Astrocyte (in vitro differentiated cells and primary cell): ENCODE results near the gene NCK2. TPM values are rescaled to one million over a fixed set of nuclear protein-coding genes. Genes with fewer than 3 reads are reported as not detected.

Source experiments
- DNase-seq: peaks from one replicate; pipeline ENCODE4 v3.0.0-alpha.2; 2010; ENCODE audit warnings: low read depth
- FAIRE-seq: peaks from 2 replicates; lab custom pipeline; 2011; peaks lifted over from hg19 to GRCh38; lab: Jason Lieb, UNC
- H2AFZ ChIP-seq: 2 replicates; pipeline ENCODE4 v1.6.0; 2012; ENCODE audit warnings: low read depth, low read length, inconsistent platforms
- H3K27ac ChIP-seq: 2 replicates; pipeline ENCODE4 v1.5.1; 2011; ENCODE audit warnings: low read depth, low read length, inconsistent platforms
- H3K27me3 ChIP-seq: 2 replicates; pipeline ENCODE4 v1.6.0; 2011; ENCODE audit warnings: low read length, inconsistent platforms; ENCODE audit not compliant: insufficient read depth
- H3K36me3 ChIP-seq: 2 replicates; pipeline ENCODE4 v1.5.1; 2011; ENCODE audit warnings: low read length, inconsistent platforms; ENCODE audit not compliant: insufficient read depth
- H3K4me1 ChIP-seq: 2 replicates; pipeline ENCODE4 v1.5.1; 2011; ENCODE audit warnings: low read length, inconsistent platforms; ENCODE audit not compliant: insufficient read depth
- H3K4me2 ChIP-seq: 2 replicates; pipeline ENCODE4 v1.6.0; 2012; ENCODE audit warnings: low read length, inconsistent platforms
- H3K4me3 ChIP-seq: 2 replicates; pipeline ENCODE4 v1.5.1; 2011; ENCODE audit warnings: low read depth, mild to moderate bottlenecking, low read length, inconsistent platforms; ENCODE audit not compliant: insufficient read depth
- H3K79me2 ChIP-seq: 2 replicates; pipeline ENCODE4 v1.6.0; 2012; ENCODE audit warnings: mild to moderate bottlenecking, low read length, inconsistent platforms; ENCODE audit not compliant: insufficient read depth
- H3K9ac ChIP-seq: 2 replicates; pipeline ENCODE4 v1.6.0; 2012; ENCODE audit warnings: mild to moderate bottlenecking, low read length, inconsistent platforms
- H3K9me3 ChIP-seq: 2 replicates; pipeline ENCODE4 v1.5.1; 2012; ENCODE audit warnings: low read depth, mild to moderate bottlenecking, low read length, inconsistent platforms; ENCODE audit not compliant: insufficient read depth
- H4K20me1 ChIP-seq: 2 replicates; pipeline ENCODE4 v1.6.0; 2012; ENCODE audit warnings: low read length, inconsistent platforms; ENCODE audit not compliant: insufficient read depth
- H3K27ac Mint-ChIP-seq: one replicate; pipeline ENCODE4 v1.8.0; 2021; ENCODE audit warnings: mild to moderate bottlenecking, mixed read lengths; ENCODE audit not compliant: unreplicated experiment
- H3K27me3 Mint-ChIP-seq: one replicate; pipeline ENCODE4 v1.8.0; 2021; ENCODE audit warnings: low read depth, mixed read lengths; ENCODE audit not compliant: unreplicated experiment
- H3K36me3 Mint-ChIP-seq: one replicate; pipeline ENCODE4 v1.8.0; 2021; ENCODE audit warnings: low read depth, mixed read lengths; ENCODE audit not compliant: unreplicated experiment
- H3K4me1 Mint-ChIP-seq: one replicate; pipeline ENCODE4 v1.8.0; 2021; ENCODE audit warnings: low read depth, mixed read lengths; ENCODE audit not compliant: unreplicated experiment
- H3K4me3 Mint-ChIP-seq: one replicate; pipeline ENCODE4 v1.8.0; 2021; ENCODE audit warnings: mild to moderate bottlenecking, moderate library complexity, mixed read lengths; ENCODE audit not compliant: unreplicated experiment
- H3K9me3 Mint-ChIP-seq: one replicate; pipeline ENCODE4 v1.8.0; 2021; ENCODE audit warnings: mild to moderate bottlenecking, mixed read lengths; ENCODE audit not compliant: unreplicated experiment
- CTCF ChIP-seq: IDR thresholded peaks from 2 replicates; pipeline ENCODE4 v1.5.1; 2011; ENCODE audit warnings: low read depth, mild to moderate bottlenecking, inconsistent platforms, low read length, moderate library complexity; ENCODE audit not compliant: insufficient read depth
- EZH2 ChIP-seq: IDR thresholded peaks from 2 replicates; pipeline ENCODE4 v1.6.1; 2012; ENCODE audit warnings: mild to moderate bottlenecking, low read length, inconsistent platforms; ENCODE audit not compliant: insufficient read depth
- total RNA-seq: library from RNA; stranded (reverse); gene quantifications from 2 replicates; pipeline ENCODE4 v1.2.1, GENCODE V29; 2021

The NCK2 gene
- total RNA-seq, 1 donor from 2014 or later: 61.6 TPM

DNA sequence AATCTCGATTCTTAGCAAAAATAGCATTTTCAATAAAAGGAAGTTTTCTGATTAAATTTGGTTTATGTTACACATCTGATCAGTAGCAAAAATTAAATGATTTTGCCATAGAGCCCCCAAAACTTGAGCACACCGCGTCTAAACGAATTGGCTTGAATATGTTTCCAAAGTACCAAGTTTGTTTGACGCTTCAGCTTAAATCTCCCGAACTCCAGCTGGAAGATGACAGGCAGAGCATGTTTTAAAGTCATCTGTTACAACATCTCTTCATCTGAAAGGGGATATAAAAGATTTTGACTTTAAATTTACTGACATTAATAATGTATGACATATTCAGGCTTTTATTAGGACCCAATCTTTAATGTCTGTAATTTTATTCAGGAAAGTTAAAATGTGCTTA lies 129.8 kb downstream of the NCK2 start:
- no peak overlapping the region for H3K4me3 Mint-ChIP-seq
- H4K20me1 ChIP-seq: peaks cover 48% of the 10 kb centered on the region
- H3K27ac ChIP-seq: no peak overlapping the region
- peaks cover 3% of the 10 kb centered on the region for H3K36me3 ChIP-seq
- peak overlapping the region; percentile 59 for H3K4me2 ChIP-seq
- H3K27me3 ChIP-seq: no peaks in the 10 kb centered on the region
- H3K36me3 Mint-ChIP-seq: peaks cover 21% of the 10 kb centered on the region
- FAIRE-seq (no peak), DNase-seq (no peak)
- H3K27me3 Mint-ChIP-seq: no peaks in the 10 kb centered on the region
- H3K4me3 ChIP-seq: no peak overlapping the region
- H3K4me1 ChIP-seq: peaks cover 11% of the 10 kb centered on the region
- H3K27ac Mint-ChIP-seq: no peak overlapping the region
- peaks cover 2% of the 10 kb centered on the region for H3K9me3 Mint-ChIP-seq
- H2AFZ ChIP-seq: no peak overlapping the region
- TF ChIP-seq EZH2: no peak
- TF ChIP-seq CTCF: no peak
- H3K79me2 ChIP-seq: peaks cover 33% of the 10 kb centered on the region
- peaks cover 24% of the 10 kb centered on the region for H3K4me1 Mint-ChIP-seq
- no peak overlapping the region for H3K9ac ChIP-seq
- H3K9me3 ChIP-seq: no peaks in the 10 kb centered on the region

DNA sequence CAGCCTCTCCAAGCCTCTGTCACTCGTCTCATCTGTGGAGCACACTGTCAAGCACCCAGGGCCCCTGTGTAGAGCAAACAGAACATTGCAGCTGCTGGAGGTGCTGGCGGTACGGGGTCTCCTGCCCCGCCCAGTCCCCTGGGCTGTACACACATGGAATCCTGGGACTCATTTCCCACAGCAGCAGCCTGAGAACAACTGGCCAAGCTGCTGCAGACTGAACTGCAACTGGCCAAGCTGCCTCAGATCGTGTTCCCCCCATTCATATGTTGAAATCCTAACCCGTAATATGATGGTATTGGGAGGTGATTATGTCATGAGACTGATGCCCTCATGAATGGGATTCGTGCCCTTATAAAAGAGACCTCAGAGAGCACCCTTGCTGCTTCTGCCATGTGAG lies 130.5 kb downstream of the NCK2 start:
- no peak for FAIRE-seq
- peaks cover 50% of the 10 kb centered on the region for H4K20me1 ChIP-seq
- no peaks in the 10 kb centered on the region for H3K27me3 Mint-ChIP-seq

More for the DNA sequence above, 130.5 kb downstream of the NCK2 start:
- H3K36me3 Mint-ChIP-seq: peaks cover 23% of the 10 kb centered on the region
- no peak overlapping the region for H3K4me2 ChIP-seq
- TF ChIP-seq EZH2 (no peak), CTCF (no peak)
- no peak overlapping the region for H3K27ac Mint-ChIP-seq
- no peaks in the 10 kb centered on the region for H3K9me3 ChIP-seq
- H3K79me2 ChIP-seq: peaks cover 27% of the 10 kb centered on the region
- no peak overlapping the region for H3K4me3 Mint-ChIP-seq
- H2AFZ ChIP-seq: no peak overlapping the region
- peaks cover 24% of the 10 kb centered on the region for H3K4me1 Mint-ChIP-seq
- DNase-seq: no peak
- peaks cover 3% of the 10 kb centered on the region for H3K36me3 ChIP-seq
- H3K27ac ChIP-seq: no peak overlapping the region
- peaks cover 7% of the 10 kb centered on the region for H3K9me3 Mint-ChIP-seq
- peaks cover 11% of the 10 kb centered on the region for H3K4me1 ChIP-seq
- no peak overlapping the region for H3K4me3 ChIP-seq
- H3K27me3 ChIP-seq: no peaks in the 10 kb centered on the region
- H3K9ac ChIP-seq: no peak overlapping the region
